Hepatocyte (in vitro differentiated cells): ENCODE measurements around the gene BDKRB1. TPM values are rescaled to one million over a fixed set of nuclear protein-coding genes. Genes with fewer than 3 reads are reported as not detected.

Source experiments
- DNase-seq: peaks from one replicate; pipeline ENCODE4 v3.0.0-alpha.2; 2016; ENCODE audit warnings: low spot score
- H2AFZ ChIP-seq: fragments of 200-600 bp; sonication (generic); 2 replicates; pipeline ENCODE4 v1.6.0; 2016; ENCODE audit warnings: antibody characterized with exemption, mild to moderate bottlenecking
- H3K27ac ChIP-seq: fragments of 200-600 bp; sonication (generic); 2 replicates; pipeline ENCODE4 v1.5.1; 2016; ENCODE audit warnings: mild to moderate bottlenecking
- H3K27me3 ChIP-seq: fragments of 200-600 bp; sonication (generic); 2 replicates; pipeline ENCODE4 v1.6.1; 2016
- H3K36me3 ChIP-seq: fragments of 200-600 bp; sonication (generic); replicated peaks from 2 replicates; pipeline ENCODE4 v1.5.1; 2016; ENCODE audit warnings: low read depth; ENCODE audit not compliant: insufficient read depth
- H3K4me1 ChIP-seq: fragments of 200-600 bp; sonication (generic); 2 replicates; pipeline ENCODE4 v1.5.1; 2016; ENCODE audit warnings: mild to moderate bottlenecking, moderate library complexity; ENCODE audit not compliant: insufficient read depth
- H3K4me2 ChIP-seq: fragments of 200-600 bp; sonication (generic); 2 replicates; pipeline ENCODE4 v1.6.0; 2016
- H3K4me3 ChIP-seq: fragments of 200-600 bp; sonication (generic); 2 replicates; pipeline ENCODE4 v1.5.1; 2016; ENCODE audit warnings: mild to moderate bottlenecking
- H3K79me2 ChIP-seq: fragments of 200-600 bp; sonication (generic); 2 replicates; pipeline ENCODE4 v1.6.0; 2017; ENCODE audit warnings: mild to moderate bottlenecking
- H3K9me2 ChIP-seq: fragments of 200-600 bp; sonication (generic); replicated peaks from 2 replicates; pipeline ENCODE4 v1.6.0; 2017; ENCODE audit warnings: mild to moderate bottlenecking; ENCODE audit not compliant: insufficient read depth
- H3K9me3 ChIP-seq: fragments of 200-600 bp; sonication (generic); 2 replicates; pipeline ENCODE4 v1.5.1; 2016; ENCODE audit warnings: low read depth, mild to moderate bottlenecking
- H4K20me1 ChIP-seq: fragments of 200-600 bp; sonication (generic); 2 replicates; pipeline ENCODE4 v1.6.0; 2016; ENCODE audit warnings: mild to moderate bottlenecking; ENCODE audit not compliant: insufficient read depth, poor library complexity, severe bottlenecking
- CTCF ChIP-seq: fragments of 200-600 bp; sonication (generic); IDR thresholded peaks from 2 replicates; pipeline ENCODE4 v1.5.1; 2016; ENCODE audit warnings: antibody characterized with exemption, mild to moderate bottlenecking; ENCODE audit not compliant: poor library complexity
- EZH2 ChIP-seq: fragments of 200-600 bp; sonication (generic); IDR thresholded peaks from 2 replicates; pipeline ENCODE4 v1.6.1; 2016; ENCODE audit warnings: antibody characterized with exemption, mild to moderate bottlenecking, borderline replicate concordance
- EZH2phosphoT487 ChIP-seq: fragments of 200-600 bp; sonication (generic); IDR thresholded peaks from one replicate; pipeline ENCODE4 v1.6.1; 2018; ENCODE audit warnings: antibody characterized with exemption, mild to moderate bottlenecking, low read depth, moderate library complexity; ENCODE audit not compliant: unreplicated experiment, severe bottlenecking
- WGBS: methylation state at CpG from one replicate; pipeline ENCODE4 v1.1.6; 2016; ENCODE audit warnings: low lambda C conversion rate; ENCODE audit errors: missing lambda C conversion rate; 5-methylcytosine and 5-hydroxymethylcytosine counted together
- polyA plus RNA-seq: library from polyadenylated mRNA; unstranded; fragments of >200 nt; fragmentation: Nextera tagmentation; extraction: Ambion mirVana; gene quantifications from 2 replicates; pipeline ENCODE4 v1.2.1, GENCODE V29; 2016
- total RNA-seq: library from RNA; depleted of rRNA; stranded (reverse); fragments of >200 nt; gene quantifications from 2 replicates; pipeline ENCODE4 v1.2.3, GENCODE V29; 2014

Gene BDKRB1
- total and polyA plus RNA-seq, 2 experiments from 2014 or later: 11.9 to 33.0 TPM

GRCh38 chr14:96261053-96261452, 5.0 kb downstream of the BDKRB1 start:
- Histone ChIP-seq H3K9me2 (no peaks in the 10 kb centered on the region), H3K4me3 (no peak overlapping the region), H3K4me1 (no peaks in the 10 kb centered on the region), H3K9me3 (no peaks in the 10 kb centered on the region), H3K27me3 (no peaks in the 10 kb centered on the region), H3K36me3 (no peaks in the 10 kb centered on the region), H3K79me2 (peaks cover 12% of the 10 kb centered on the region), H3K27ac (peak overlapping the region; percentile 8), H4K20me1 (no peaks in the 10 kb centered on the region), H3K4me2 (no peak overlapping the region), H2AFZ (no peak overlapping the region)
- WGBS: 61% methylated on average over 5 of the region's 5 CpGs
- TF ChIP-seq EZH2phosphoT487 (no peak), CTCF (no peak), EZH2 (no peak)
- DNase-seq: no peak

GRCh38 chr14:96261772-96262655, 6.0 kb downstream of the BDKRB1 start:
- H3K4me2 ChIP-seq: no peak overlapping the region
- H3K27ac ChIP-seq: no peak overlapping the region
- no peaks in the 10 kb centered on the region for H3K27me3 ChIP-seq
- H2AFZ ChIP-seq: no peak overlapping the region
- no peaks in the 10 kb centered on the region for H4K20me1 ChIP-seq
- TF ChIP-seq EZH2phosphoT487 (no peak), EZH2 (no peak), CTCF (no peak)
- H3K36me3 ChIP-seq: no peaks in the 10 kb centered on the region
- peaks cover 3% of the 10 kb centered on the region for H3K4me1 ChIP-seq
- no peaks in the 10 kb centered on the region for H3K9me2 ChIP-seq
- H3K79me2 ChIP-seq: peaks cover 12% of the 10 kb centered on the region
- H3K4me3 ChIP-seq: no peak overlapping the region
- H3K9me3 ChIP-seq: no peaks in the 10 kb centered on the region
- DNase-seq: no peak
- 84% methylated on average over 16 of the region's 16 CpGs for WGBS

- Histone ChIP-seq H3K9me3 (no peaks in the 10 kb centered on the region), H3K79me2 (peaks cover 9% of the 10 kb centered on the region), H2AFZ (no peak overlapping the region), H3K4me1 (peaks cover 18% of the 10 kb centered on the region), H3K27ac (no peak overlapping the region), H4K20me1 (no peaks in the 10 kb centered on the region), H3K4me3 (no peak overlapping the region), H3K27me3 (no peaks in the 10 kb centered on the region), H3K36me3 (no peaks in the 10 kb centered on the region), H3K9me2 (no peaks in the 10 kb centered on the region), H3K4me2 (no peak overlapping the region)
- TF ChIP-seq CTCF (no peak), EZH2 (no peak), EZH2phosphoT487 (no peak)
- no peak for DNase-seq
- 88% methylated on average over 20 of the region's 20 CpGs for WGBS
These were observed 7.6 kb downstream of the BDKRB1 start for GRCh38 chr14:96263347-96264199.
